Ramos (cell line): ENCODE data around the gene ETV2.

Experiments
- in situ Hi-C: fragments of 300-500 bp; cut with MboI; formaldehyde crosslinking; loops from one replicate; pipeline ENCODE4 v1.14.3; 2022; ENCODE audit warnings: low sequenced_read_pairs; ENCODE audit not compliant: unreplicated experiment

Gene ETV2

DNA sequence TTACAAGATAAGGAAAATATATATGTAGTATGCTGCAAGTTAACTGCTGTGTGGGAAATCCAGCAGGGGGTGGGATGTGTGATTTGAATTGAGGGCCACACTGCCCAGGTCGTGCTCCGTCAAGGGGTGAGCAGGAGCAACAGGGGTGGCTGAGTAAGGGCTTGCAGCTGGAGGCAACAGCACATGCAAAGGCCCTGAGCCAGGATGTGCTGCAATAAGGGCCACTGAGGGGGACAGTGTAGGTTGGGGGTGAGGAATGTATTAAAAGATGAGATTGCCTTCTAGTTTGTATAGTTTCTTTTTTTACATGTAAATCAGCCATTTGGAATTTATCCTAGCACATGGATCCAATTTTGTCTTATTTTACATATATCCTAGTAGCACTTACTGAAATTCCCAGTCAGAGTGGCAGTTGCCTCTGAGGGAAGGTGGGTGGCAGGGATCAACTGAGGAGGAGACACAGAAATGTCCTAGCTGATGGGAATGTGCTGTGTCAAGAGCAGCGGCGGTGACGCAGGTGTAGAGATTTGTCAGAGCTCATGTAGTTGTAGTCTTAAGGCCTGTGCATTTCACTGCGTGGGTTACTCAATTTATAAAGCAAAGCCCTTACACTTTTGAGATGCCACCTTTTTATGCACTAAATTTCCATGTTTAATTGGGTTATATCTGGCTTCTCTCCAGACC, 18.1 kb upstream of the ETV2 start:
- in situ Hi-C loops, result no loop called here

DNA sequence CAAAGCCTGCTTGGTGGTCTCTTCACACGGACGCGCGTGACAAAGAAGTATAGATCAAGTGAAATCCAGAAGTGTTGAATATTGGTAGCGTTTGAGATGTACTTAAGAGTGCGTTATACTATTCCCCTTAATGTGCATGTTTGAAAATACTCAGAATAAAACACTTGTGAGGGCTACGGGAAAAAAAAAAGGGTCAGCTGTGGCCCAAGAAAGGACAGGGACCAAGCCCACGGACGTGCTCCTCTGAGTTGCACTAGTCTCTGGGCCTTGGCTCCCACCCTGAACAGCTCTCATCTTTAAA, 13.3 kb upstream of the ETV2 start:
- in situ Hi-C loops, result no loop called here

DNA sequence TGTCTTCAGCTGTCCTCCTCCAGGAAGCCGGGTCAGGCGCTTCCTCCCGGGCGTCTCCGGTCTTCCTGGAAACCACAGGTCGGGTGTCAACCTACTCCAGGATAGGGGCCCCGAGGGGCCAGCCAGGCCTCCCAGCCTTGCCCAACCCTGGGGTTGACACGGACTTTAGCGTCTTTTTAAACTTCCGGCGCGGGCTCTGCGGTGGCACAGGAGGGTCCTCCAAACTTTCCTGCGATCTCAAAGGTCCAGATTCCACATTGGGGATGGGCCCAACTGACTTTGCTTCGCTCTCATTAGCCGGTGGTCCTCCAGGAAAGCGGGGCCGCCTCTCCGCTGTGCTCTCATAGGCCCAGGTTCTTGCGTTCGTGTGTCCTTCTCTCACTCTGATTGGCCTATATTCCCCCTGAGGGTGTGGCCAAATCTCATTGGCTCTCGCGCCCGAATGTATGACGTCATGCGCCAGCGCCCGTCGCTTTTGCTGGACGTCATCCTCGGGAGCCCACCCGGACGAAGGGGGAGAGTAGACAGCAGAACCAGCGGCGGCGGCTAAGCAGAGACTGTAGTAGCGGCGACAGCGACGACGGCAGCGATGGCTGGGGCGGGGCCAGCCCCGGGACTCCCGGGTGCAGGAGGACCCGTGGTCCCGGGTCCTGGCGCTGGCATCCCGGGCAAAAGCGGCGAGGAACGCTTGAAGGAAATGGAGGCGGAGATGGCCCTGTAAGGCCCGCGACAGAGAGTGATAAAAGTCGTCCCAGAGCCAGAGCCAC, 12.8 kb upstream of the ETV2 start, which contains the start of gene RBM42:
TSS of gene RBM42 (plus strand) at position 472 of the 767 bp plus-strand sequence. CDS start at position 590, 118 bp downstream.
- in situ Hi-C loops, result no loop called here

DNA sequence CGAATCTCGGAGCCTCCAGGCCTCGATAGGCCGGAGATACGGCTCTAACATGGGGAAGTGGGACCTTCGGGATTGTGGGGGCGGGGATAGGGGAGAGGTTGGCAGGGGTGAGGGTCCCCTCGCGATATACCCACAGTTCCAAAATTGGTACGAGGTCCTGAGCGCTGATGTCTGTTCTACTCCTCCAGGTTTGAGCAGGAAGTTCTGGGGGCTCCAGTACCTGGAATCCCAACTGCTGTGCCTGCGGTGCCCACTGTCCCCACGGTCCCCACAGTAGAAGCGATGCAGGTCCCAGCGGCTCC, 12.3 kb upstream of the ETV2 start:
- in situ Hi-C loops, result no loop called here

DNA sequence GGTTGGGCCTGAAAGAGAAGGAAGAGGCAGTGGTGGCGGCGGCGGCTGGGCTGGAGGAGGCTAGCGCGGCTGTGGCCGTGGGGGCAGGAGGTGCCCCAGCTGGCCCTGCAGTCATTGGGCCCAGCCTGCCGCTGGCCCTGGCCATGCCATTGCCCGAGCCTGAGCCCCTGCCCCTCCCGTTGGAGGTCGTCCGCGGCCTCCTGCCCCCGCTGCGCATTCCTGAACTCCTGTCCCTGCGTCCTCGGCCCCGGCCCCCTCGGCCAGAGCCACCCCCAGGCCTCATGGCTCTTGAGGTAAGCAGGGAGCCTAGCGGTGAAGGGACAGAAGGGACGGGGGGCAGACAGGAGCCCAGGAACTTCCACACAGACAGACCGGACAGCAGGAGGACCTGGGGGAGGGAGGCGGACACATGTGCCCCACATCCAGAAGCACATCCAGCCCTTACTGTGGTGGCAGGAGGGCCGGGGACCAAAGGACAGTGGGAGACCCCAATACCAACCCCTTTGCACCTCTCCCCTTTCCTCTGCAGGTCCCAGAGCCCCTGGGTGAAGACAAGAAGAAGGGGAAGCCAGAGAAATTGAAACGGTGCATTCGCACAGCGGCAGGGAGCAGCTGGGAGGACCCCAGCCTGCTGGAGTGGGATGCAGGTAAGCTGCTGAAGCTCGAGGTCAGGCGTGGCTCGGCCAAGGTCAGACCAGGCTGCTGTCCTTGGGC, 7.7 kb upstream of the ETV2 start:
- in situ Hi-C loops, result no loop called here

DNA sequence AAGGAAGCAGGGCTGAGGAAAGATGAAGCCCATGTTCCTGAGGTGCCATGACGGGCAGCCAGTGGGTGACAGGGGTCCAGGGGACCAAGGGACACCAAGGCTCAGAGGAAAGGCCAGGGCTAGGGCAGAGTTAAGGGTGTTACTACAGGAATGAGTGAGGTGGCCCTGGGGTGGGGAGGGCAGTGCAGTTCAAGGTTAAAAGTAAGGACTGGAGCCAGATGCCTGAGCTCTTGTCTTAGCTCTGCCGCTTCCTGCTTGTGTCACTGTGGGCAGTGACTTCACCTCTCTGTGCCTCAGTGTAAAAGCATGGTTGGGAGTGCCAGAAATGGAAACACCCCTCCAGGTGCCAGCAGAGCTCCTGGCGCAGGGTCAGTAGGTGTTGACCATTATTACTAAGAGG, 4.9 kb upstream of the ETV2 start:
- in situ Hi-C loops, result no loop called here

DNA sequence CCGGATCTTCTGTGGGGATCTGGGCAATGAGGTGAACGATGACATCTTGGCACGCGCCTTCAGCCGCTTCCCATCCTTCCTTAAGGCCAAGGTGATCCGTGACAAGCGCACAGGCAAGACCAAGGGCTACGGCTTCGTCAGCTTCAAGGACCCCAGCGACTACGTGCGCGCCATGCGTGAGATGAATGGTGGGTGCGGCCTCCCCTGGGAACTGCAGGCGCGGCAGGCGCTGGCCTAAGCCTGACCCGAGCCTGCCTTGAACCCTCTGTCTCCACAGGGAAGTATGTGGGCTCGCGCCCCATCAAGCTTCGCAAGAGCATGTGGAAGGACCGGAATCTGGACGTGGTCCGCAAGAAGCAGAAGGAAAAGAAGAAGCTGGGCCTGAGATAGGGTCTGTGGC, 4.4 kb upstream of the ETV2 start:
- in situ Hi-C loops, result no loop called here

DNA sequence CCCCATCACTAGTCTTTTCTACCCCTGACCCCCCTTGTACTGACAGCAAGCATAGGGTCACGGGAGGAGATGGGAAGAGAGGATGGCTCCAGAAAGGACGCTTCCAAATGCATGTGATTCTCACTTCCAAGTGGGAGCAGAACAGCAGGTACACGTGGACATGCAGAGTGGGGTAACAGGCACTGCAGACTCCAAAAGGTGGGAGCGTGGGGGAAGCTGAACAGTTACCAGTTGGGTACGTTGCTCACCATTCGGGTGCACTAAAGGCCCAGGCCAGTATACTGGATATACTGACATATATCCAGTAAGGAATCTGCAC, 2.3 kb upstream of the ETV2 start:
- in situ Hi-C loops, result no loop called here

DNA sequence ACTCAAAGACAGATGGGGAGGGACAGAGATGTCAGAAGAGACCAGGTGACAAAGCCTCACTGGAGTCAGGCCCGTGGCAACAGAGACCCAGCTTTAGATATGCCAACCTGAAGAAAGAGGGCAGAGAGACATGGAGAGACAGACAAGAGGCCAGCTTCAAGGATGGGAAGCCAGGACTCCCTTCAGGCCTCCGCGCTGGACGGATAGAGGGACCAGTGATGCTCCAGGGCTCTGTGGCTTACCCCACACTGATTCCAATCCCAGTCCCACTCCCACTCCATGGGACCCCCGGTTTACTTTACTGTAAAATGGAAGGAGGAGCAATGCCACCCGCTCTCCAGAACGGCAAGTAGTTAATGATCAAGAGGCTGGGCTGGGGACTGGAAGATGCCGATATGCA, 1.7 kb upstream of the ETV2 start:
- in situ Hi-C loops, result no loop called here

DNA sequence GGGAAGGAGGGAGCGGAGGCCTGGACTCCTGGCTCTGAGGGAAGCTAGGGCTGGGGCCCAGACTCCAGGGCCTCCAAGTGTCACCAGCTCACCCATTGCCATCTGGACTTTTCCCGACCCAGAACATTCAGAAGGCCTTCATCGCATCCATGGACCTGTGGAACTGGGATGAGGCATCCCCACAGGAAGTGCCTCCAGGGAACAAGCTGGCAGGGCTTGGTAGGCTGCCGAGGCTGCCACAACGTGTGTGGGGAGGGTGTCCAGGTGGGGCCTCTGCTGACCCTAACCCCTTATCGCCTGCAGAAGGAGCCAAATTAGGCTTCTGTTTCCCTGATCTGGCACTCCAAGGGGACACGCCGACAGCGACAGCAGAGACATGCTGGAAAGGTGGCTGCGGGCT, 767 bp downstream of the ETV2 start:
- in situ Hi-C loops, result no loop called here

DNA sequence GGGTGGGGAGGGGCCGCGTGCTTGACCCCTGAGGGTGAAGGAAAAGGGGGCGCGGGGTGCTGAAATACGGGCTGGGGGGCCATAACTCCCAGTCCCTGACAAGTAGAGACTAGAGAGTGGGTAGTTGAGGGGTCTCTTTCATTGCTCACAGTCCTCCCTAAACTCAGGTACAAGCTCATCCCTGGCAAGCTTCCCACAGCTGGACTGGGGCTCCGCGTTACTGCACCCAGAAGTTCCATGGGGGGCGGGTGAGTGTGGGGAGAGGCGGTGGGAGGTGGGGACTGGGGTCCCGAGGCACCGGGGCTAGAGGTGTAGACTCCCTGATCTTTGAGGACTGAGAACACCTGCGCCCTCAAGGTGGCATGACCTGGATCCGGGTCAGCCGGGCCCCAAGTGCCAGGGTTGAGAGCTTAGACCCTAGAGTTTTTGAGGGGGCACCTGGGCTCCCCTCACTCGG, 1.3 kb downstream of the ETV2 start:
- in situ Hi-C loops, result no loop called here

DNA sequence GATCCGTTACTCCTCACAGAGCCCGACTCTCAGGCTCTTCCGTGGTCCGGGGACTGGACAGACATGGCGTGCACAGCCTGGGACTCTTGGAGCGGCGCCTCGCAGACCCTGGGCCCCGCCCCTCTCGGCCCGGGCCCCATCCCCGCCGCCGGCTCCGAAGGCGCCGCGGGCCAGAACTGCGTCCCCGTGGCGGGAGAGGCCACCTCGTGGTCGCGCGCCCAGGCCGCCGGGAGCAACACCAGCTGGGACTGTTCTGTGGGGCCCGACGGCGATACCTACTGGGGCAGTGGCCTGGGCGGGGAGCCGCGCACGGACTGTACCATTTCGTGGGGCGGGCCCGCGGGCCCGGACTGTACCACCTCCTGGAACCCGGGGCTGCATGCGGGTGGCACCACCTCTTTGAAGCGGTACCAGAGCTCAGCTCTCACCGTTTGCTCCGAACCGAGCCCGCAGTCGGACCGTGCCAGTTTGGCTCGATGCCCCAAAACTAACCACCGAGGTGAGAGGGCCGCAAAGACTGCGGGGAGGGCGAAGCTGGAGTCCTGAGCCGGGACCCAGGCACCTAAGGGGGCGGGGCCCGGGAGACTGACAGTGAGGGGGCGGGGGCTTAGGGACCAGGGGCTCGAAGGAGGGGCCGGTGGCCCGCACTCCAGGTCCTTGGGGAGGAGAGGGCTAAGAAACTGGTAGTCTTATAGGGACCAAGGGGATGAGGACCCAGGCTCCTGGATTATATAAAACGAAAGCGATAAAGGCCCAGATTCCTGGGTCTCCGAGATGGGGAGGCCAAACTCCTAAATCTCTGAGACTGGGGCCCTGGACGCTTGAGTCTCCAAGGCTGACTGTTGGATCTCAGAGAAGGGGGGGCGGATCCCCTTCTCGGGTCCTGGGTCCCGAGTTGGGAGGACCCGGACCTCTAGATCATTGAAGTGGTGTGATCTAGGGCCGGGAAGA, 2.0 kb downstream of the ETV2 start:
- in situ Hi-C loops, result no loop called here

DNA sequence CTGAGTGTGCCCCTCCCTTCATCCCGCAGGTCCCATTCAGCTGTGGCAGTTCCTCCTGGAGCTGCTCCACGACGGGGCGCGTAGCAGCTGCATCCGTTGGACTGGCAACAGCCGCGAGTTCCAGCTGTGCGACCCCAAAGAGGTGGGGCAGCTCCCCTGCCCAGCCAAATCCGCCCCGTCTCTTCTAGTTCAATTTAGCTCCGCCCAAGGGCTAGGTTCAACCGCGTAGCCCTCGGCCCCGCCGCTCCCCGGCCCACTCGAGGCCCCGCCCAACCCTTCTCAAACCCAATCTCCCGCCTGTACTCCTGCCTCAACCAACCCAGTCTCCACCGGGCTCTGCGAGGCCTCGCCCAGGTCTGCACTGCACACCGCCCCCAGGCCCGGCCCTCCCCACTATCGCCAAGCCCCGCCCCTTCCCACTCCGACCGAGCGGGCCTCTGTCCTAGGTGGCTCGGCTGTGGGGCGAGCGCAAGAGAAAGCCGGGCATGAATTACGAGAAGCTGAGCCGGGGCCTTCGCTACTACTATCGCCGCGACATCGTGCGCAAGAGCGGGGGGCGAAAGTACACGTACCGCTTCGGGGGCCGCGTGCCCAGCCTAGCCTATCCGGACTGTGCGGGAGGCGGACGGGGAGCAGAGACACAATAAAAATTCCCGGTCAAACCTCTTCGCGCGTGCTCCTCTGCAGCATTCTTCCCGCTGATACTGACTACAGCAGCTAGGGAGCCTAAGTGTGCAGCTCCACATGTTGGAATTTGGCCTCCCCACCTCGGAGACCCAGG, 2.9 kb downstream of the ETV2 start:
- in situ Hi-C loops, result no loop called here

DNA sequence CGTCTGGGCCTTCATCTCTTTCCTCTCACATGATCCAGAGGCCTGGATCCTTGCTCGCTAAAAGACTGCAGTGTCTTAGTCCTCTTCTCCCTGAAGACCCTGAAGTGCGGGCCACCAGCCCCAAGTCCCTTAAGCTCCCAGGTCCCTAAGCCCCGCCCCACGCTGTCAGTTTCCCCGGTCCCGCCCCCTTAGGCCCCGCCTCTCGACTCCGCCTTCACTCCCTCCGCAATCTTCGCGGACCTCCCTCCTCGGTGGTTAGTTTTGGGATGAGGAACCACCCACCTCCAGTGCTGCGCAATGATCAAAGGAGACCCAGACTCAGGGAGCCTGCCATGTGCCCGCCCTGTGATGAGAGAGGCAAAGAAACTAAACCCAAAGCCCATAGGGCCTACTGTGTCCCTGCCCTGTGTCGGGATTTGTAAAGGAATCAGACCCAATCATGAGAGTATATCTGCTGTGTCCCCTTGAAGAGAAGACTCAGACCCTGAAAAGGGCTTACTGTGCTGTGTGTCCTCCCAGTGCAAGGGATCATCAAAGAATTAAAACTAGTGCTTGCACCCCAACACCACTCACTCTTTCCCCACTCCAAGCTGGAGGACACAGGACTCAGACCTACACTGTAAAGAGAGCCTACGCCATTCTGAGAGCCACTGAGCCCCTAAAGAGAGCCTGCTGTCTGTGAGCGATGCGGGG, 3.6 kb downstream of the ETV2 start:
- in situ Hi-C loops, result no loop called here

DNA sequence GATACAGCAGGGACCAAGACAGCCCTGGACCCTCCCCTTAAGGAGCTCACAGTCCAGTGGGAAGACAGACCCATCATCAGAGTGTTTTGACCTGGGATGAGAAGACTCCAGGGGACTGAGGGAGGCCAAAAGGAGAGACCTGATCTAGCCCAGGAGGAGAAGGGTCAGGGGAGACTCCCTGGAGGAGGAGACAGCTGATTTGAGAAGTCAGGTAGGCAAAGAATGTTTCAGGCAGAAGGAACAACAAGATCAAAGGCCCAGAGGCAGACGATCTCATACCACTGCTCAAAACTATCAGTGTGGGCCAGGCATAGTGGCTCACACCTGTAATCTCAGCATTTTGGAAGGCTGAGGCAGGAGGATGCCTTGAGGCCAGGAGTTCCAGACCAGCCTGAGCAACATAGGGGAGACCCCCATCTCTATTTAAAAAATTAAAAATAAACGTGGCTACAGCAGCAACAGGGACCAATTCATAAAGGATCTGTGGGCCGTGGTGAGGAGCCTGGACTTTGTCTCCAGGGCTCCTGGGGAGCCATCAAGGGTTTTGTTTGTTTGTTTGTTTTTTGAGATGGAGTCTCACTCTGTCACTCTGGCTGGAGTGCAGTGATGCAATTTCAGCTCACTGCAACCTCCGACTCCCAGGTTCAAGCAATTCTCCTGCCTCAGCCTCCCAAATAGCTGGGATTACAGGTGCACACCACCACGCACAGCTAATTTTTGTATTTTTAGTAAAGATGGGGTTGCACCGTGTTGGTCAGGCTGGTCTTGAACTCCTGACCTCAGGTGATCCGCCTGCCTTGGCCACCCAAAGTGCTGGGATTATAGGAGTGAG, 4.4 kb downstream of the ETV2 start:
- in situ Hi-C loops, result no loop called here

DNA sequence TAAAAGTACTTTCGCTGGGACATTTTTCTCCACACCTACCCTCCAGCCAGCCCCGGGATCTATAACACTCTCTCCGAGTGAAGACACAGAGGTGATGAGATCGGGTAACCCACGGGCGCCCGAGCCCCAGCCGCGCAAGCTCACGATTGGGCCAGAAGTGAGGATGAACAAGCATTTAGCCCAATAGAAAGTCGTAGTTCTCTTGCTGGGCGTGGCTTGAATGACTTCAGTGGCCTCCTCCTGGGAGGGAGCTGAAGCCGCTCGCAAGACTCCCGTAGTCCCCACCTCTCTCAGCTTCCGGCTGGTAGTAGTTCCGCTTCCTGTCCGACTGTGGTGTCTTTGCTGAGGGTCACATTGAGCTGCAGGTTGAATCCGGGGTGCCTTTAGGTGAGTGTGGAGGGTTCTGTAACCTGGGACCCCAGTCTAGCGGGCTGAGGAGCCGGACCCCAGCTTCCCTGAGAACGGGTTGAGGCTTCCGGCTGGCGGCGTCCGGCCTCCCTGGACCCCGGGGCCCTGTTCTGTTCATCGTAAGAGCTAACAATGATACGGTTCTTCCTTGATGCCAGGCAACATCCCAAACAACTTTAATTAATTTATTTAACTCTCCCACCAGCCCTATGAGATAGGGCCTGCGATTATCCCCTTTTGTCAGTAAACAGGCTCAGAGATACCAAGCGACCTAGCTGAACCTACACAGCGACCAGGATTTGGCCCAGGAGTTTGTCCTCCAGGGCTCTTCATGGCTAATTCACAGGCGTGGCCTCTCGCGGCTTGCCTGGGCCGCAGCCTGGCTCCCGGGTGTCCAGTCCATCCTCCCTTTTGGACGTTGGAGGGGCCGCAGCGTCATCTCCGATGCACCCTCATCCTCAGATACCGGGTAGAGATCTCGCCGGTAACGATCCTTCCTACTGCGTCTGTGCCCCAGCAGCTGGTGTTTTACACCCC, 6.7 kb downstream of the ETV2 start, which contains the start of gene COX6B1:
TSS of gene COX6B1 (plus strand) at position 307 of the 945 bp plus-strand sequence. CDS start 2,921 bp downstream, outside the sequence.
- in situ Hi-C loops, result no loop called here

DNA sequence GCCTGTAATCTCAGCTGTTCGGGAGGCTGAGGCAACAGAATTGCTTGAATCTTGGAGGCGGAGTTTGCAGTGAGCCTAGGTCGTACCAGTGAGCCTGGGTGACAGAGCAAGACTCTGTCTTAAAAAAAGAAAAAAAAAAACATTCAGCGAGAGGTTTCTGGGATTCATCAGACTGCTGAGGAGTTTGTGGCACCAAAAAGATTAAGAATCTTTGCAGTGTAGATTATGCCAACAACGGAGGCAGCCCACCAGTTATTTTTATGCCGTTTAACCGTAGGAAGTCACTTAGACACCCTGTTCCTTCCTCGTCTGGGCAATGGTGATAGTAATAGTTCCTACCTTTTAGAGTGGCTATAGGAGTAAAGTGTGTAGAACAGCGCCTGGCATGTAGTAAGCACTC, 9.0 kb downstream of the ETV2 start:
- in situ Hi-C loops, result no loop called here
